Activated CD4-positive, alpha-beta T cell treated with anti-CD3 and anti-CD28 coated beads, Interleukin-2, amount 10 ng/mL, durations not matched to agents 7 days and 5 days (primary cell): Measurements from ENCODE around the gene SLC35D3. TPM values are rescaled to one million over a fixed set of nuclear protein-coding genes. Genes with fewer than 3 reads are reported as not detected.
"Not testable (repeated sequence)": the region's sequence is repeated elsewhere in the genome, so short reads cannot be mapped to it uniquely, and the experiment has no call there.

Experiments
- CTCF ChIA-PET: fragments of 350-600 bp; sonication (Branson Sonifier 250); formaldehyde crosslinking; loops from one replicate; lab custom pipeline; 2021; ENCODE audit warnings: antibody characterized with exemption; lab: Charles Lee
- POLR2A ChIA-PET: fragments of 350-600 bp; sonication (Branson Sonifier 250); formaldehyde crosslinking; loops from one replicate; lab custom pipeline; 2021; ENCODE audit warnings: antibody characterized with exemption; lab: Charles Lee
- DNase-seq: peaks from one replicate; pipeline ENCODE4 v3.0.0-alpha.2; 2020
- H3K27ac Mint-ChIP-seq: one replicate; pipeline ENCODE4 v1.8.0; 2021; ENCODE audit warnings: mild to moderate bottlenecking, moderate library complexity, mixed read lengths
- H3K27me3 Mint-ChIP-seq: one replicate; pipeline ENCODE4 v1.8.0; 2021; ENCODE audit warnings: mixed read lengths
- H3K36me3 Mint-ChIP-seq: one replicate; pipeline ENCODE4 v1.8.0; 2021; ENCODE audit warnings: low read depth, mixed read lengths
- H3K4me1 Mint-ChIP-seq: one replicate; pipeline ENCODE4 v1.8.0; 2021; ENCODE audit warnings: mixed read lengths
- H3K4me3 Mint-ChIP-seq: one replicate; pipeline ENCODE4 v1.8.0; 2021; ENCODE audit warnings: mild to moderate bottlenecking, moderate library complexity, mixed read lengths
- H3K9me3 Mint-ChIP-seq: one replicate; pipeline ENCODE4 v1.8.0; 2021; ENCODE audit warnings: mixed read lengths
- total RNA-seq, 2 experiments: library from RNA; stranded (reverse); gene quantifications; one replicate each; pipeline ENCODE4 v1.2.3, GENCODE V29; 2021

The SLC35D3 gene
- total RNA-seq, 2 experiments from 2014 or later: not detected

DNA sequence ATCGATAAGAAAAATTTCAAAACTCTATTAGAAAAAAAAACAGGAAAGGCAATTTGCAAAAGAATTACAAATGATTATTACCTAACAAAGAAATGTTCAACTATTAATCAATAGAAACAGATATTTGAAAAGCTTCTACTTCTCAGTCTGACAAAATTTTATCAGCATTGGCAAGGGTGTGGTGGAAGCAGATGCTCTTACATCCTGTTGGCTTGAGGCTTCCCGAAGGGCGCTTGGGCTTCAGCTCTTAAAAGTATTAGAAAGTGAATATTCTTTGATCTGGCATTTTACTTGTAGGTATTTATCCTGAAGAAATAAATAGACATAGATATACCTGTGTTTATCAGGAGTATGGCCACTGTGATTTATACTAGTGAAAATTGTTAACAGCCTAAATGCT lies 38.7 kb downstream of the SLC35D3 start:
- ChIA-PET POLR2A (no interaction called here), CTCF (no interaction called here)
- DNase-seq: no peak
- peaks cover 20% of the 10 kb centered on the region for H3K27me3 Mint-ChIP-seq
- H3K4me1 Mint-ChIP-seq: peaks cover 7% of the 10 kb centered on the region
- no peak overlapping the region for H3K27ac Mint-ChIP-seq
- no peak overlapping the region for H3K4me3 Mint-ChIP-seq
- no peaks in the 10 kb centered on the region for H3K9me3 Mint-ChIP-seq
- H3K36me3 Mint-ChIP-seq: no peaks in the 10 kb centered on the region

- Mint-ChIP-seq H3K4me1 (peaks cover 5% of the 10 kb centered on the region), H3K4me3 (no peak overlapping the region), H3K27me3 (peaks cover 25% of the 10 kb centered on the region), H3K27ac (no peak overlapping the region), H3K36me3 (no peaks in the 10 kb centered on the region), H3K9me3 (no peaks in the 10 kb centered on the region)
- DNase-seq: no peak
- POLR2A ChIA-PET: no interaction called here
- CTCF ChIA-PET: no interaction called here
Measured at GRCh38 chr6:136961848-136962247, 39.7 kb downstream of the SLC35D3 start.

DNA sequence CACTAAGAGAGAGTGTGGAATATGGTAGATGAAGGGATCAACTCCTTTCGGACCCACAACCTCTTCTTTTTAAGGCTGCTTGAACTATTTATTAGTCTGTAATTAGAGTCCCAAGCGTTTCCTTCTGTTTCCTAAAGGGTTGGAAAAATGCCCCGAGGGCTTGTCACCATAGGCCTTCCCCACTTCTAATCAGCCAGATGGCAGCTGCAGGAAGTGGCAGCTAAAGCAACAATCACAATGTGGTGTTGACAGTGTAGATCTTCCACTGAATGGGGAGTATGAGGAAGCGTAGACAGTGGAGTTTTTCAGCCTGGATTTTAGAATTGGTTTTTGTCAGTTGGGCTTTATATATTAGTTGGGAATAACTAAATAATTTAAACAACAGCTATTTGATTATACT lies 40.6 kb downstream of the SLC35D3 start:
- DNase-seq: no peak
- Mint-ChIP-seq H3K4me1 (peaks cover under 1% of the 10 kb centered on the region), H3K9me3 (no peaks in the 10 kb centered on the region), H3K27ac (no peak overlapping the region), H3K27me3 (peaks cover 28% of the 10 kb centered on the region), H3K36me3 (no peaks in the 10 kb centered on the region), H3K4me3 (no peak overlapping the region)
- POLR2A ChIA-PET: no interaction called here
- CTCF ChIA-PET: interaction anchor here (0.8 to 1.6 kb wide), 2 partner anchors 10 to 114 kb away, joined by 3 to 4 read pairs; no protein-coding TSS in a partner anchor

DNA sequence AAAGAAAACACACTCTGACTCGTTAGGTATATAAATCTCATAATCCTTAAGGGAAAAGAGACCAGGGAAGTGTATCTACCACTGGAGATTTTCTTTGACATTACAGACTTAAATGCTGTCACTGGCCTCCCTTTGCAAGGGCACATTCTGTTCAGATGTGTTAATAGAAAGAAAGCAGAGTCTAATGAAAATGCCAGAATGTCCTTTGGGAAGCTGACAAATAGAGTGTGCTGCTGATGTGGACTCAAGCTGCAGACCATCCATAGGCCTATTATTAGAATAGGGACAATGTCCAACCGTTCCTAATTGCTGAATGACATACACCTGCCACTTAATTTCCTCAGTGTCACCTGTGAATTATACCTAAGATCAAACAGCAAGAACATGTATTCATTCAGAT lies 41.2 kb downstream of the SLC35D3 start:
- ChIA-PET CTCF (interaction anchor here (1.6 kb wide), 1 partner anchor 10 kb away, joined by 4 read pairs; no protein-coding TSS in a partner anchor), POLR2A (no interaction called here)
- H3K4me3 Mint-ChIP-seq: no peak overlapping the region

GRCh38 chr6:136964398-136964797 lies 42.3 kb downstream of the SLC35D3 start:
- Mint-ChIP-seq H3K27ac (no peak overlapping the region), H3K27me3 (peaks cover 30% of the 10 kb centered on the region), H3K4me1 (peaks cover 6% of the 10 kb centered on the region), H3K9me3 (no peaks in the 10 kb centered on the region), H3K4me3 (no peak overlapping the region), H3K36me3 (no peaks in the 10 kb centered on the region)
- DNase-seq: no peak
- ChIA-PET CTCF (interaction anchor here (1.0 to 1.6 kb wide), 2 partner anchors 9 to 21 kb away, joined by 4 read pairs; no protein-coding TSS in a partner anchor), POLR2A (no interaction called here)

More for the DNA sequence above, 41.2 kb downstream of the SLC35D3 start:
- Mint-ChIP-seq H3K4me1 (peaks cover 5% of the 10 kb centered on the region), H3K9me3 (no peaks in the 10 kb centered on the region), H3K27ac (no peak overlapping the region), H3K36me3 (no peaks in the 10 kb centered on the region), H3K27me3 (peaks cover 29% of the 10 kb centered on the region)
- DNase-seq: no peak

- no peaks in the 10 kb centered on the region for H3K9me3 Mint-ChIP-seq
- peak; percentile 67 for DNase-seq
- no peak overlapping the region for H3K4me3 Mint-ChIP-seq
- POLR2A ChIA-PET: no interaction called here
- CTCF ChIA-PET: no interaction called here
- no peak overlapping the region for H3K27ac Mint-ChIP-seq
- no peaks in the 10 kb centered on the region for H3K36me3 Mint-ChIP-seq
- H3K27me3 Mint-ChIP-seq: peaks cover 36% of the 10 kb centered on the region
- H3K4me1 Mint-ChIP-seq: peaks cover 6% of the 10 kb centered on the region
Measured at GRCh38 chr6:136967876-136968752, 46.0 kb downstream of the SLC35D3 start.

DNA sequence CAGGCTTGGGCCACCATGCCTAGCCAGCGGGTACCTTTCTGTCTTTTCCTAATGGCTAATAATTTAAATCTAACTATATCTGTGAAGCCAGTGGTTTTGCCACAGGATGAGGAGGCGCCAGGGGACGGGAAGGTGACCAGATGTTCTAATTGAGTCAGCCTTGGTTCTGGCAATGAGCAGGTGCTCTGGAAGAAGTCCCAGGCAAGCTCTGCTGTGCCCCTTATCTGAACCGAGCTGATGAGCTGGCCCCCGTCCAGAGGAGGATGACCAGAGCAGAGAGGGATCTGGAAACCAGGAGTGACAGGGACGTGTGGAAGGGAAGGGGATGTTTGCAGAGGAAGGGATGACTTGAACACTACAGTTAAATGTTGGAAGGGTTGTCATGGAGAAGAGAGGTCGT lies 46.7 kb downstream of the SLC35D3 start:
- H3K4me3 Mint-ChIP-seq: no peak overlapping the region
- POLR2A ChIA-PET: no interaction called here
- peaks cover 6% of the 10 kb centered on the region for H3K4me1 Mint-ChIP-seq

DNA sequence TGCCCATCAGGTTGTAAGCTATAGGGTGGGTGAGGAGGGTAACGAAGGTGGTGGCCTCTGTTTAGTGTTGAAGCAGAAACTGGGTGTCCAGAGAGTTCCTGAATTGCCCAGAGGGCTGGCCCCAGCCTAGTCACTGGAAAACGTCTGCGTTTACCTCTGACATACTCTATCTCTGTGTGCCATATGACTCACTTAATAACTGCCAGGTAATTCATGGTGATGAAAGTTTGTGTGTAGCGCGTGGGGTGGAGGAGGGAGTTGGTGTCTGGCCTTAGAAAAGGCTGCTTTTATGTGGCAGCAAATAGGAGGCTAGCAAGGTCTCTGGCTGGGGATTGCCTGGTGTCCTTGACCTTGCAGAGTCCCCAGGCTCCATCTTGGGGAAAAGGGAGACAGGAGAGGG lies 47.3 kb downstream of the SLC35D3 start:
- H3K27ac Mint-ChIP-seq: no peak overlapping the region
- ChIA-PET POLR2A (no interaction called here), CTCF (no interaction called here)
- H3K4me3 Mint-ChIP-seq: no peak overlapping the region
- peaks cover 28% of the 10 kb centered on the region for H3K27me3 Mint-ChIP-seq
- H3K36me3 Mint-ChIP-seq: no peaks in the 10 kb centered on the region
- DNase-seq: no peak
- peaks cover 6% of the 10 kb centered on the region for H3K4me1 Mint-ChIP-seq
- H3K9me3 Mint-ChIP-seq: no peaks in the 10 kb centered on the region

More for the DNA sequence above, 46.7 kb downstream of the SLC35D3 start:
- no peaks in the 10 kb centered on the region for H3K9me3 Mint-ChIP-seq
- no peak overlapping the region for H3K27ac Mint-ChIP-seq
- CTCF ChIA-PET: no interaction called here
- H3K36me3 Mint-ChIP-seq: no peaks in the 10 kb centered on the region
- peaks cover 32% of the 10 kb centered on the region for H3K27me3 Mint-ChIP-seq
- DNase-seq: no peak

- H3K9me3 Mint-ChIP-seq: no peaks in the 10 kb centered on the region
- ChIA-PET CTCF (no interaction called here), POLR2A (no interaction called here)
- H3K4me1 Mint-ChIP-seq: peaks cover 6% of the 10 kb centered on the region
- H3K4me3 Mint-ChIP-seq: no peak overlapping the region
- H3K27ac Mint-ChIP-seq: no peak overlapping the region
- no peaks in the 10 kb centered on the region for H3K36me3 Mint-ChIP-seq
- peaks cover 27% of the 10 kb centered on the region for H3K27me3 Mint-ChIP-seq
- DNase-seq: no peak
Measured at GRCh38 chr6:136969930-136970329, 47.8 kb downstream of the SLC35D3 start.

GRCh38 chr6:136971609-136972008 lies 49.5 kb downstream of the SLC35D3 start:
- peaks cover 6% of the 10 kb centered on the region for H3K4me1 Mint-ChIP-seq
- H3K27me3 Mint-ChIP-seq: peaks cover 17% of the 10 kb centered on the region
- CTCF ChIA-PET: no interaction called here
- no peaks in the 10 kb centered on the region for H3K9me3 Mint-ChIP-seq
- POLR2A ChIA-PET: no interaction called here
- H3K36me3 Mint-ChIP-seq: no peaks in the 10 kb centered on the region
- H3K4me3 Mint-ChIP-seq: no peak overlapping the region
- DNase-seq: no peak
- H3K27ac Mint-ChIP-seq: no peak overlapping the region

DNA sequence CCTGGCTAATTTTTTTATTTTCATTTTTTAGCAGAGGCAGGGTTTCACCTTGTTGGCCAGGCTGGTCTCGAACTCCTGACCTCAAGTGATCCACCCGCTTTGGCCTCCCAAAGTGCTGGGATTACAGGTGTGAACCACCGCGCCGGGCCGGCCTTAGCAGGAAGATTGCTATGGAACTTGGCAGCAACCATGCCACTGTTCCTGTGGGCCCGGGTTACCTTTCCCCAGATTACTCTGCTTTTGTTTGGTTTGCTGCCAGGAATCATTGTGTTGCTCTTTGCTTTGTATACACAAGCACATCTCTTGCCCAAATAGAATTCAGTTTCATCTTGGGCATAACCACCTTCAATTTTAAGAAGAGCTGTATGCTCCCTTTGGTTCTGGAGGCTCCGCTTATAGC lies 51.7 kb downstream of the SLC35D3 start:
- POLR2A ChIA-PET, H3K9me3 Mint-ChIP-seq: not testable (repeated sequence)

More for the DNA sequence above, 51.7 kb downstream of the SLC35D3 start:
- H3K27me3 Mint-ChIP-seq: peaks cover 14% of the 10 kb centered on the region
- not testable (repeated sequence) for H3K4me3 Mint-ChIP-seq, H3K36me3 Mint-ChIP-seq, H3K27ac Mint-ChIP-seq, DNase-seq, H3K4me1 Mint-ChIP-seq
- CTCF ChIA-PET: interaction anchor here (0.6 kb wide), 1 partner anchor 146 kb away, joined by 4 read pairs; no protein-coding TSS in a partner anchor
